ENCODE results near the gene TSPAN9. TPM values are rescaled to one million over a fixed set of nuclear protein-coding genes. Genes with fewer than 3 reads are reported as not detected.
"Not testable (repeated sequence)": the region's sequence is repeated elsewhere in the genome, so short reads cannot be mapped to it uniquely, and the experiment has no call there.

Gene TSPAN9
- total RNA-seq, 1 donor from 2014 or later, result 7.8 TPM

- DNase-seq (ENCODE audit: low spot score), result no peak
- Histone ChIP-seq H3K27me3 (no peaks in the 10 kb centered on the region), H3K36me3 (no peaks in the 10 kb centered on the region), H3K9me3 (ENCODE audit: low read depth) (peaks cover 6% of the 10 kb centered on the region), H3K4me2 (no peak overlapping the region), H3K4me3 (no peak overlapping the region), H3F3A (ENCODE audit: low read depth) (no peaks in the 10 kb centered on the region), H3K27ac (no peak overlapping the region), H4K20me1 (ENCODE audit: low read depth) (no peaks in the 10 kb centered on the region), H2AFZ (replicated peaks) (no peak overlapping the region), H3K9ac (no peak overlapping the region), H3K79me2 (ENCODE audit: low read depth) (no peaks in the 10 kb centered on the region), H3K4me1 (no peaks in the 10 kb centered on the region)
- Mint-ChIP-seq H3K4me1 (no peaks in the 10 kb centered on the region), H3K36me3 (peaks cover 2% of the 10 kb centered on the region), H3K27me3 (ENCODE audit: insufficient read depth, low read depth) (peaks cover 5% of the 10 kb centered on the region), H3K9me3 (peaks cover 15% of the 10 kb centered on the region), H3K27ac (no peak overlapping the region), H3K4me3 (no peak overlapping the region)
- no peak for TF ChIP-seq EZH2 (IDR thresholded peaks at IDR 0.05)
- no peak for TF ChIP-seq EZH2phosphoT487 (IDR thresholded peaks at IDR 0.05)
- TF ChIP-seq, protein P1, sequence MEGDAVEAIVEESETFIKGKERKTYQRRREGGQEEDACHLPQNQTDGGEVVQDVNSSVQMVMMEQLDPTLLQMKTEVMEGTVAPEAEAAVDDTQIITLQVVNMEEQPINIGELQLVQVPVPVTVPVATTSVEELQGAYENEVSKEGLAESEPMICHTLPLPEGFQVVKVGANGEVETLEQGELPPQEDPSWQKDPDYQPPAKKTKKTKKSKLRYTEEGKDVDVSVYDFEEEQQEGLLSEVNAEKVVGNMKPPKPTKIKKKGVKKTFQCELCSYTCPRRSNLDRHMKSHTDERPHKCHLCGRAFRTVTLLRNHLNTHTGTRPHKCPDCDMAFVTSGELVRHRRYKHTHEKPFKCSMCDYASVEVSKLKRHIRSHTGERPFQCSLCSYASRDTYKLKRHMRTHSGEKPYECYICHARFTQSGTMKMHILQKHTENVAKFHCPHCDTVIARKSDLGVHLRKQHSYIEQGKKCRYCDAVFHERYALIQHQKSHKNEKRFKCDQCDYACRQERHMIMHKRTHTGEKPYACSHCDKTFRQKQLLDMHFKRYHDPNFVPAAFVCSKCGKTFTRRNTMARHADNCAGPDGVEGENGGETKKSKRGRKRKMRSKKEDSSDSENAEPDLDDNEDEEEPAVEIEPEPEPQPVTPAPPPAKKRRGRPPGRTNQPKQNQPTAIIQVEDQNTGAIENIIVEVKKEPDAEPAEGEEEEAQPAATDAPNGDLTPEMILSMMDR (IDR thresholded peaks at IDR 0.05), result no peak
Observed at GRCh38 chr12:3061501-3062215, 15.5 kb upstream of the TSPAN9 start.

- H3K9ac ChIP-seq, result no peak overlapping the region
- H3K4me2 ChIP-seq, result no peak overlapping the region
- H3K36me3 Mint-ChIP-seq, result peaks cover 2% of the 10 kb centered on the region
- H3F3A ChIP-seq (ENCODE audit: low read depth), result no peaks in the 10 kb centered on the region
- no peak for DNase-seq (ENCODE audit: low spot score)
- peaks cover 15% of the 10 kb centered on the region for H3K9me3 Mint-ChIP-seq
- H3K4me1 Mint-ChIP-seq, result no peaks in the 10 kb centered on the region
- no peak overlapping the region for H2AFZ ChIP-seq (replicated peaks)
- no peaks in the 10 kb centered on the region for H3K79me2 ChIP-seq (ENCODE audit: low read depth)
- no peaks in the 10 kb centered on the region for H3K36me3 ChIP-seq
- H3K27me3 Mint-ChIP-seq (ENCODE audit: insufficient read depth, low read depth), result peaks cover 12% of the 10 kb centered on the region
- H3K4me3 Mint-ChIP-seq, result no peak overlapping the region
- H3K4me1 ChIP-seq, result no peaks in the 10 kb centered on the region
- no peak overlapping the region for H3K27ac ChIP-seq
- no peak overlapping the region for H3K27ac Mint-ChIP-seq
- no peaks in the 10 kb centered on the region for H4K20me1 ChIP-seq (ENCODE audit: low read depth)
- peaks cover 6% of the 10 kb centered on the region for H3K9me3 ChIP-seq (ENCODE audit: low read depth)
- TF ChIP-seq, protein P1 (IDR thresholded peaks at IDR 0.05), result no peak
- TF ChIP-seq EZH2 (IDR thresholded peaks at IDR 0.05) (no peak), EZH2phosphoT487 (IDR thresholded peaks at IDR 0.05) (no peak)
- H3K4me3 ChIP-seq, result no peak overlapping the region
- no peaks in the 10 kb centered on the region for H3K27me3 ChIP-seq
Observed at GRCh38 chr12:3065300-3065699, 11.9 kb upstream of the TSPAN9 start.

GRCh38 chr12:3065846-3066245 is 11.3 kb upstream of the TSPAN9 start:
- H4K20me1 ChIP-seq (ENCODE audit: low read depth); H3K27ac Mint-ChIP-seq; H3K9me3 ChIP-seq (ENCODE audit: low read depth); H3K9ac ChIP-seq; H3K4me2 ChIP-seq; H2AFZ ChIP-seq (replicated peaks); H3K27ac ChIP-seq; H3K36me3 Mint-ChIP-seq; H3K79me2 ChIP-seq (ENCODE audit: low read depth); H3K4me3 Mint-ChIP-seq; H3F3A ChIP-seq (ENCODE audit: low read depth); H3K27me3 ChIP-seq; H3K4me3 ChIP-seq; H3K4me1 ChIP-seq; H3K4me1 Mint-ChIP-seq; H3K36me3 ChIP-seq; DNase-seq (ENCODE audit: low spot score): not testable (repeated sequence)
- H3K27me3 Mint-ChIP-seq (ENCODE audit: insufficient read depth, low read depth), result peaks cover 12% of the 10 kb centered on the region
- H3K9me3 Mint-ChIP-seq, result peaks cover 15% of the 10 kb centered on the region

- peak overlapping the region; percentile 24 for H3K27ac Mint-ChIP-seq
- Histone ChIP-seq H3K4me1 (peaks cover 5% of the 10 kb centered on the region), H3F3A (ENCODE audit: low read depth) (no peaks in the 10 kb centered on the region), H3K27me3 (no peaks in the 10 kb centered on the region), H3K9me3 (ENCODE audit: low read depth) (no peaks in the 10 kb centered on the region), H3K4me3 (no peak overlapping the region), H3K4me2 (no peak overlapping the region), H4K20me1 (ENCODE audit: low read depth) (no peaks in the 10 kb centered on the region), H2AFZ (replicated peaks) (no peak overlapping the region), H3K36me3 (no peaks in the 10 kb centered on the region), H3K79me2 (ENCODE audit: low read depth) (no peaks in the 10 kb centered on the region), H3K27ac (no peak overlapping the region), H3K9ac (no peak overlapping the region)
- peaks cover 5% of the 10 kb centered on the region for H3K9me3 Mint-ChIP-seq
- no peaks in the 10 kb centered on the region for H3K36me3 Mint-ChIP-seq
- peaks cover 7% of the 10 kb centered on the region for H3K27me3 Mint-ChIP-seq (ENCODE audit: insufficient read depth, low read depth)
- H3K4me1 Mint-ChIP-seq, result peaks cover 10% of the 10 kb centered on the region
- H3K4me3 Mint-ChIP-seq, result no peak overlapping the region
- TF ChIP-seq, protein P1 (IDR thresholded peaks at IDR 0.05), result no peak
- TF ChIP-seq EZH2 (IDR thresholded peaks at IDR 0.05) (no peak), EZH2phosphoT487 (IDR thresholded peaks at IDR 0.05) (no peak)
- DNase-seq (ENCODE audit: low spot score), result no peak
Observed at GRCh38 chr12:3069714-3070113, 7.5 kb upstream of the TSPAN9 start.
